ENCODE measurements around the gene RACGAP1. TPM values are rescaled to one million over a fixed set of nuclear protein-coding genes. Genes with fewer than 3 reads are reported as not detected.

RACGAP1 gene
- polyA plus RNA-seq, 4 donors = 3.5 to 25.9 (median 14.4) TPM

DNA sequence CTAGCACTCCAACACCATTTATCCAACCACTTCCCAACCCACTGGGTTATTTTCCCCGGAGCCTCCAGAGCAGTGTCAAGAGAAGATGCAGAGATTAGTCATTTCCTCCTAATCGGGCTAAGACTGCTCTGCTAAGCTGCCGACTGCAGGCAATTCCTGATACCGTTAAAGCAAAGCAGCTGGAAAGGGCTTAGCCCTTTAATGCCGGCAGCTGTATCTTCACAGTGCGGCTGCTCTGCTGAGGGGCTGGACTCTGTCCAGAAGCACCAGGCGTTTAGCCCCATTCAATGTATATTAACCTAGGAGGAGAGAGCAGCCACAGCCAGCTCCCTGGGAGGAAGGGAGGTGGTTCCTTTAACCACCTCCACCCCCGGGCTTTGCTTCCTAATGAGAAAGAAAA lies 41.4 kb downstream of the RACGAP1 start:
- H3K9me3 ChIP-seq (ENCODE audit: control insufficient read depth in 2 of 2, insufficient read depth in 1 of 2, low read depth in 1 of 2, low read length in 1 of 2) = no peaks in the 10 kb centered on the region
- H3K4me1 ChIP-seq (ENCODE audit: control insufficient read depth in 3 of 3, insufficient read depth in 2 of 3, low read depth in 1 of 3, low read length in 2 of 3) = peaks cover 0 to 18% (median 0%) of the 10 kb centered on the region in 3 donors
- peak overlapping the region in 1 of 3 donors; percentile 56 for H3K27ac ChIP-seq (ENCODE audit: low read depth in 1 of 3, low read length in 2 of 3)
- 4 to 13% (median 12%) methylated on average over 8 of the region's 8 CpGs for WGBS, 3 donors
- no peaks in the 10 kb centered on the region for H3K27me3 ChIP-seq (ENCODE audit: control insufficient read depth in 3 of 3, insufficient read depth in 3 of 3, low read length in 3 of 3)
- H3K4me3 ChIP-seq (ENCODE audit: low read depth in 1 of 3, low read length in 3 of 3) = no peak overlapping the region
- peaks cover 0 to 2% (median 0%) of the 10 kb centered on the region in 3 donors for H3K36me3 ChIP-seq (ENCODE audit: control insufficient read depth in 3 of 3, insufficient read depth in 2 of 3, low read depth in 1 of 3, low read length in 3 of 3)
- DNase-seq (peak; percentile 11 to 65), FAIRE-seq (no peak)

DNA sequence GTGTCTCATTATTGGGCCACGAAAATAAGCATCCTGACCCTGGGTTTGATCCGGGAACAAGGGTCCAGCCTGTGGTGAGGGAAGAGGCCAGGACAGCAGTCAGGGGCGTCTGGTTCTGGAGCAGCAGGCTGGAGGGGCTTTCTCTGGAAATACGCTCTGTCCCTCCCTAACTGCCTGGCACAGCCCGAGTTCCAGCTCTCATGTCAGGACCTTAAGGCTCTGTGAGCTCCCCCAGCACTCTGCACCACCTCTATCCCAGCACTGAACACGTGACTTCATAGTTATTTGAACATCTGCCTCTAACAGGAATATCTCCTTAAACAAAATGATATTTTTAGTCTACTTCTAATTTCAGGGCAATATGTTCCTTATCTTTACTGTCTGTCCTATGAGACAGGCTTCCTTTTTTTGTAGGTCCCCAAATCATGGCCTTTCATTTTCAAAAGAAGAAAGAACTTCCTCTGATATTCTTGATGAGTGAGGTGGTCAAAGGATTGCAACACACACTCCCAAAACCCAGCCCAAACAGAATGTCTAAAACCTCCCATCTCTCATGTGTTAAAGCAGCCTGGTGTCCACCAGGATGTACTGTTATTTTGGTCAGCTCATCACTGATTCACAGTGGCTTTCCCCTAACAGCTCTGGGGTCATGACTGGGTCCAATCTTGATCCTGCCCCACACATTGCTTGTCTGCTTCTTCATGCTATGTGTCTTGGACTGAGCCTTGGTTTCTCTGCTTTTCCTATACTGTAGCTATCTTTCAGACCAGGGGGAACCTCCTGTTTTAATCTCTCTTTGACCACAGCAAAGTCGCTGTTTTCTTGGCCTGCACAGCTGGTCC lies 42.8 kb downstream of the RACGAP1 start:
- Histone ChIP-seq H3K27ac (ENCODE audit: low read depth in 1 of 3, low read length in 2 of 3) (no peak overlapping the region), H3K27me3 (ENCODE audit: control insufficient read depth in 3 of 3, insufficient read depth in 3 of 3, low read length in 3 of 3) (no peaks in the 10 kb centered on the region), H3K36me3 (ENCODE audit: control insufficient read depth in 3 of 3, insufficient read depth in 2 of 3, low read depth in 1 of 3, low read length in 3 of 3) (peaks cover 0 to 2% (median 0%) of the 10 kb centered on the region in 3 donors), H3K4me1 (ENCODE audit: control insufficient read depth in 3 of 3, insufficient read depth in 2 of 3, low read depth in 1 of 3, low read length in 2 of 3) (peaks cover 0 to 18% (median 0%) of the 10 kb centered on the region in 3 donors), H3K9me3 (ENCODE audit: control insufficient read depth in 2 of 2, insufficient read depth in 1 of 2, low read depth in 1 of 2, low read length in 1 of 2) (no peaks in the 10 kb centered on the region), H3K4me3 (ENCODE audit: low read depth in 1 of 3, low read length in 3 of 3) (no peak overlapping the region)
- FAIRE-seq (no peak), DNase-seq (no peak)
- WGBS, 3 donors = 89 to 95% (median 91%) methylated on average over 7 of the region's 7 CpGs

DNA sequence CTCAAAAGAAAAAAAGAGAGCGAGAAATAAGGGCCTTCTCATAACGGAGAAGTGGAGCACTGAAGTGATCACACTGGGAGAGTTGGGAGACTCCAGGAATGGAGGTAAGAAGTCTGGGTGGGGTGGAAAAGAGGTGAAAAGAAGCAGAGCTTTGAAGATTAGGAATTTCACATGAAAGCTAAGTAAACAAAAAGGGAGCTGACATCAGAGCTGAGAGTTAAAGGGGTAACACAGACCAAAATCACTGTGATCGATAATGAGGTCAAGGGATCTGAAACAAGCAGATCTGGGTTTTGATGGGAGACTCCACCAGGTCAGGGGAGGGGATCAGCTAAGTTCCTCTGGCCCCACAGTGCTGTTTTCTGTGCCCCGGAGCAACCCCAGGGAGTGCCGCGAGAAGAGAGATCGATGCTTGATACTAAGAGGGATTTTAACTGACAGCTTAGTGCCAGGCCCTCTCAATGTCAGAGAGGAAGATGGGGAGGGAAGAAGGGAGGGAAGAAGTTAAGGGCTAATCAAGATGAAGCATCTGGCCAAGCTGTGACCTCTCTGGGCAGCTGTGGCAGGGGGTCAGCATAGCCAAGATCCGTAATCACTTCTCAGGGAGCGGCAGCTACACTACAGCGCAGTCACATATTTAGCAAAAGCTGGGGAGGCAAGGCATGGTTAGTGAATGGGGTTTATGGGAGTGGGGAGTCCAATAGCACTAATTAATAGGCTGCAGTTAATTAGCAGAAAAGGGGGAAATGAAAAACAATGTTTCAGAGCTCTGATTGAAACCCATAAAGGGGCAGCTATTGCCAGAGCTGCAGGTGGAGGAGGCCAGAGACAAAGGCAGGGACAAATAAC lies 44.6 kb downstream of the RACGAP1 start:
- no peaks in the 10 kb centered on the region for H3K27me3 ChIP-seq (ENCODE audit: control insufficient read depth in 3 of 3, insufficient read depth in 3 of 3, low read length in 3 of 3)
- H3K9me3 ChIP-seq (ENCODE audit: control insufficient read depth in 2 of 2, insufficient read depth in 1 of 2, low read depth in 1 of 2, low read length in 1 of 2) = no peaks in the 10 kb centered on the region

DNA sequence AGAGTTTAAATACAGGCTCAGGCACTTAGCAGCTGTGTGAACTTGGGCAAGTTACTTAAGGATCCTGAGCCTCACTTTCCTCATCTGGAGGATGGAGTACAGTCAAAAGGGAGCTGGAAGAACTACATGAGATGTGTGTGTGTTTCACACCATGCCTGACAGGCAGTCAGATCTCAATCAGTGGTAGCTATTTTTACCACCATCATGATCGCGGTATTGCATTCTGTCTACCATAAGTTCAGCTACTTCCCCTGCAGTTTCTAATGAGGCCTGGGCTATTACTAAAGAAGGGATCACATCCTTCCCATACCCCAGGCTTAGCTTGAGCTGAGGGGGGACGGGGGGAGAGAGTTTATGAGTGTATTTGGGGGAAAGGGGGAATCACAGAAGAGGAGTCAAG lies 45.5 kb downstream of the RACGAP1 start:
- Histone ChIP-seq H3K9me3 (ENCODE audit: control insufficient read depth in 2 of 2, insufficient read depth in 1 of 2, low read depth in 1 of 2, low read length in 1 of 2) (no peaks in the 10 kb centered on the region), H3K4me3 (ENCODE audit: low read depth in 1 of 3, low read length in 3 of 3) (no peak overlapping the region), H3K36me3 (ENCODE audit: control insufficient read depth in 3 of 3, insufficient read depth in 2 of 3, low read depth in 1 of 3, low read length in 3 of 3) (no peaks in the 10 kb centered on the region), H3K4me1 (ENCODE audit: control insufficient read depth in 3 of 3, insufficient read depth in 2 of 3, low read depth in 1 of 3, low read length in 2 of 3) (peaks cover 0 to 28% (median 0%) of the 10 kb centered on the region in 3 donors), H3K27ac (ENCODE audit: low read depth in 1 of 3, low read length in 2 of 3) (no peak overlapping the region), H3K27me3 (ENCODE audit: control insufficient read depth in 3 of 3, insufficient read depth in 3 of 3, low read length in 3 of 3) (no peaks in the 10 kb centered on the region)
- DNase-seq = no peak
- no peak for FAIRE-seq
- 85 to 90% (median 88%) methylated on average over 3 of the region's 3 CpGs for WGBS, 3 donors

More for the DNA sequence above, 44.6 kb downstream of the RACGAP1 start:
- DNase-seq (no peak), FAIRE-seq (no peak)
- H3K4me1 ChIP-seq (ENCODE audit: control insufficient read depth in 3 of 3, insufficient read depth in 2 of 3, low read depth in 1 of 3, low read length in 2 of 3) = peaks cover 0 to 20% (median 0%) of the 10 kb centered on the region in 3 donors
- 92 to 95% (median 95%) methylated on average over 10 of the region's 10 CpGs for WGBS, 3 donors
- no peaks in the 10 kb centered on the region for H3K36me3 ChIP-seq (ENCODE audit: control insufficient read depth in 3 of 3, insufficient read depth in 2 of 3, low read depth in 1 of 3, low read length in 3 of 3)
- no peak overlapping the region for H3K4me3 ChIP-seq (ENCODE audit: low read depth in 1 of 3, low read length in 3 of 3)
- no peak overlapping the region for H3K27ac ChIP-seq (ENCODE audit: low read depth in 1 of 3, low read length in 2 of 3)

DNA sequence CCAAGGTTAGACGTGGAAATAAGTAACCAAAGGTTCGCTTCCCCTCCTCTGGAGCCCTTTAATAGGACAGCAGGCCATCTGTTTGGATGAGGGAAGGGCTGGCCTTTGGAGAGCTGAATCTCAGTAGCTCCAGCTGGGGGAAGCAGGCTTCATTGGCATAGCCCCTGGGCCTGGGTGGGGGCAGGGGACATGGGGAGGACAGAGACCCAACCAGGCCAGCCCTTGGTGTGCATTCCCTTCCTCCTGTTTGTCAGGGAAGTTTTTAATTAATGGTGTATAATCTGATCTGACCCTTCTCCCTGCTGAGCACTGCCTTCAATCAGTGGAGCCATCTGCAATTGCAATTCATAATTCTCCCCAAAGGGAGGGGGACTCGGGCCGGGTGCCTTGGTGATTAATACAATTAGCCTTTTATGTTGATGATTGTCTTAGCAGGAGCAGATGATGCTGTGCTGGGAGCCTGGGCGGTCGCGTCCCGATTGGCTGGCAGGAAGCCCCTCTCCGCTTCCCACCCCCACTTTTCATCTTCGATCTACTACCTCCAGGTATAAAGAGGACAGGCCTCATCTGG lies 46.2 kb downstream of the RACGAP1 start:
- Histone ChIP-seq H3K27ac (ENCODE audit: low read depth in 1 of 3, low read length in 2 of 3) (no peak overlapping the region), H3K4me1 (ENCODE audit: control insufficient read depth in 3 of 3, insufficient read depth in 2 of 3, low read depth in 1 of 3, low read length in 2 of 3) (peaks cover 0 to 29% (median 0%) of the 10 kb centered on the region in 3 donors), H3K36me3 (ENCODE audit: control insufficient read depth in 3 of 3, insufficient read depth in 2 of 3, low read depth in 1 of 3, low read length in 3 of 3) (no peaks in the 10 kb centered on the region), H3K9me3 (ENCODE audit: control insufficient read depth in 2 of 2, insufficient read depth in 1 of 2, low read depth in 1 of 2, low read length in 1 of 2) (no peaks in the 10 kb centered on the region), H3K4me3 (ENCODE audit: low read depth in 1 of 3, low read length in 3 of 3) (no peak overlapping the region), H3K27me3 (ENCODE audit: control insufficient read depth in 3 of 3, insufficient read depth in 3 of 3, low read length in 3 of 3) (no peaks in the 10 kb centered on the region)
- DNase-seq (no peak), FAIRE-seq (no peak)
- 81 to 89% (median 81%) methylated on average over 10 of the region's 10 CpGs for WGBS, 3 donors

DNA sequence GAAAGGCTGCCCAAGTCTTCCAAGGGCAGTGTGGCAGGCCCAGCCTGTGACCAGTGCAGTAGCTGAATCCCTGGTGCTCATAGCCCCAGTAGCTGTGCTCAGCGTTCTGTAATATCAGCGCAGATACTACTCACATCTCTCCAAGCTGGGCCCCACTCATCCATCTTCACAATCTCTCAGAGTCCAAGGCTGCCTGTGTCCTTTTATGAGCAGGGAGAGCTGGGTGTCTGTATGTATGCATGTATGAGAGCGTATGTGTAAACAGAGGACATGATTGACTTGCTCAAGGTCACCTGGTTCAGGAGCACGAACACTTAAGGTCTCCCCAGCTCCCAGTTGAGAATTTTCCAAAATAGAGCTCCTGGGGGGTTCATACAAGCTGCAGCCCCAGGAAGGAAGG lies 47.2 kb downstream of the RACGAP1 start:
- Histone ChIP-seq H3K27me3 (ENCODE audit: control insufficient read depth in 3 of 3, insufficient read depth in 3 of 3, low read length in 3 of 3) (no peaks in the 10 kb centered on the region), H3K27ac (ENCODE audit: low read depth in 1 of 3, low read length in 2 of 3) (peak overlapping the region in 1 of 3 donors; percentile 21), H3K9me3 (ENCODE audit: control insufficient read depth in 2 of 2, insufficient read depth in 1 of 2, low read depth in 1 of 2, low read length in 1 of 2) (no peaks in the 10 kb centered on the region), H3K4me3 (ENCODE audit: low read depth in 1 of 3, low read length in 3 of 3) (no peak overlapping the region), H3K4me1 (ENCODE audit: control insufficient read depth in 3 of 3, insufficient read depth in 2 of 3, low read depth in 1 of 3, low read length in 2 of 3) (peaks cover 0 to 33% (median 0%) of the 10 kb centered on the region in 3 donors), H3K36me3 (ENCODE audit: control insufficient read depth in 3 of 3, insufficient read depth in 2 of 3, low read depth in 1 of 3, low read length in 3 of 3) (no peaks in the 10 kb centered on the region)
- DNase-seq (no peak), FAIRE-seq (no peak)
- WGBS, 3 donors = 77 to 80% (median 79%) methylated on average over 4 of the region's 4 CpGs

DNA sequence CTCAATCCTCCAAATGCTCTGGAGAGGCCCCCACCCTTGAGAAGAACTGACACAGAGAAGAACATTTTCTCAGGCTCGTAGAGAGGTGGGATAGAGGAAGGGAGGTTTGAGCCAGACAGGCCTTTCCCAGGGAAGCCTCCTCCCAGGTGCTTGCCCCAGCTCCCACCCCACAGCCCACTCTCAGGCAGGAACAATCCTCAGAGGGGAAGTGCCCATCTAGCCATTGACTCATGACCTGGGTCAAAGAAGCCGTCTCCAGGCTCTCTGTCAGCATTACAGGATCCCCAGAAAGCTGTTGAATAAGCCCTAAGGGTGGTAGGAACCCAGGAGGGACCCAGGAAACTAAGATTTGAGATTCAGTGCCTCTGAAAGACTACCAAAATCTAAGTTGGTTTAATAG lies 48.7 kb downstream of the RACGAP1 start:
- Histone ChIP-seq H3K36me3 (ENCODE audit: control insufficient read depth in 3 of 3, insufficient read depth in 2 of 3, low read depth in 1 of 3, low read length in 3 of 3) (no peaks in the 10 kb centered on the region), H3K9me3 (ENCODE audit: control insufficient read depth in 2 of 2, insufficient read depth in 1 of 2, low read depth in 1 of 2, low read length in 1 of 2) (no peaks in the 10 kb centered on the region), H3K27ac (ENCODE audit: low read depth in 1 of 3, low read length in 2 of 3) (no peak overlapping the region), H3K4me3 (ENCODE audit: low read depth in 1 of 3, low read length in 3 of 3) (no peak overlapping the region), H3K27me3 (ENCODE audit: control insufficient read depth in 3 of 3, insufficient read depth in 3 of 3, low read length in 3 of 3) (no peaks in the 10 kb centered on the region), H3K4me1 (ENCODE audit: control insufficient read depth in 3 of 3, insufficient read depth in 2 of 3, low read depth in 1 of 3, low read length in 2 of 3) (peaks cover 0 to 35% (median 0%) of the 10 kb centered on the region in 3 donors)
- DNase-seq = no peak
- 81 to 89% (median 84%) methylated on average over 2 of the region's 2 CpGs for WGBS, 3 donors
- FAIRE-seq = no peak

DNA sequence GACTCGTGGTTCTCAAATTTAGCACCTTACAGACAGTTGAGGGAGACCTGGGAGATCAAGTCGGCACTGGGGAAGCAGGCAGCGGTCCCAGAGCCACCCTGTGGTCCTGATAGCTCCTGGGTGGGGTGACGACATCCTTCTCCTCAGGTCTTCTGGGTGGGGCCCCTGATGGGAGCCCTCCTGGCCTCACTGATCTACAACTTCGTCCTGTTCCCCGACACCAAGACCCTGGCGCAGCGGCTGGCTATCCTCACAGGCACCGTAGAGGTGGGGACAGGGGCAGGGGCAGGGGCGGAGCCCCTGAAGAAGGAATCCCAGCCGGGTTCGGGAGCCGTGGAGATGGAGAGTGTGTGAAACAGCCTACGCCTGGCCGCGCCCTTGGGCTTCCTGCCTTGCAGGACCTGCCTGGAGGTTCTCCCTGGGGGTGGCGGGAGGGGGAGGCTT lies 50.0 kb downstream of the RACGAP1 start:
- no peak for DNase-seq
- H3K4me3 ChIP-seq (ENCODE audit: low read depth in 1 of 3, low read length in 3 of 3) = no peak overlapping the region
- no peak for FAIRE-seq
- no peaks in the 10 kb centered on the region for H3K36me3 ChIP-seq (ENCODE audit: control insufficient read depth in 3 of 3, insufficient read depth in 2 of 3, low read depth in 1 of 3, low read length in 3 of 3)
- H3K27me3 ChIP-seq (ENCODE audit: control insufficient read depth in 3 of 3, insufficient read depth in 3 of 3, low read length in 3 of 3) = peaks cover 0 to 3% (median 0%) of the 10 kb centered on the region in 3 donors
- no peaks in the 10 kb centered on the region for H3K9me3 ChIP-seq (ENCODE audit: control insufficient read depth in 2 of 2, insufficient read depth in 1 of 2, low read depth in 1 of 2, low read length in 1 of 2)
- H3K27ac ChIP-seq (ENCODE audit: low read depth in 1 of 3, low read length in 2 of 3) = no peak overlapping the region
- WGBS, 3 donors = 37 to 64% (median 52%) methylated on average over 17 of the region's 17 CpGs
- peaks cover 0 to 35% (median 0%) of the 10 kb centered on the region in 3 donors for H3K4me1 ChIP-seq (ENCODE audit: control insufficient read depth in 3 of 3, insufficient read depth in 2 of 3, low read depth in 1 of 3, low read length in 2 of 3)

All from small intestine (tissue), 7 donors.